GM20431 (cell line): ENCODE data around the gene IL18BP.

Experiments
- in situ Hi-C: fragments of 300-500 bp; cut with MseI, MboI; formaldehyde crosslinking; loops from one replicate; pipeline ENCODE4 v1.15.0; 2020; ENCODE audit warnings: low sequenced_read_pairs; ENCODE audit not compliant: unreplicated experiment

Gene IL18BP

GRCh38 chr11:72039856-72040401, 41.2 kb downstream of the IL18BP start:
- in situ Hi-C loops: loop anchor here (10.0 kb wide), 1 partner anchor 55 kb away; no protein-coding TSS in a partner anchor

DNA sequence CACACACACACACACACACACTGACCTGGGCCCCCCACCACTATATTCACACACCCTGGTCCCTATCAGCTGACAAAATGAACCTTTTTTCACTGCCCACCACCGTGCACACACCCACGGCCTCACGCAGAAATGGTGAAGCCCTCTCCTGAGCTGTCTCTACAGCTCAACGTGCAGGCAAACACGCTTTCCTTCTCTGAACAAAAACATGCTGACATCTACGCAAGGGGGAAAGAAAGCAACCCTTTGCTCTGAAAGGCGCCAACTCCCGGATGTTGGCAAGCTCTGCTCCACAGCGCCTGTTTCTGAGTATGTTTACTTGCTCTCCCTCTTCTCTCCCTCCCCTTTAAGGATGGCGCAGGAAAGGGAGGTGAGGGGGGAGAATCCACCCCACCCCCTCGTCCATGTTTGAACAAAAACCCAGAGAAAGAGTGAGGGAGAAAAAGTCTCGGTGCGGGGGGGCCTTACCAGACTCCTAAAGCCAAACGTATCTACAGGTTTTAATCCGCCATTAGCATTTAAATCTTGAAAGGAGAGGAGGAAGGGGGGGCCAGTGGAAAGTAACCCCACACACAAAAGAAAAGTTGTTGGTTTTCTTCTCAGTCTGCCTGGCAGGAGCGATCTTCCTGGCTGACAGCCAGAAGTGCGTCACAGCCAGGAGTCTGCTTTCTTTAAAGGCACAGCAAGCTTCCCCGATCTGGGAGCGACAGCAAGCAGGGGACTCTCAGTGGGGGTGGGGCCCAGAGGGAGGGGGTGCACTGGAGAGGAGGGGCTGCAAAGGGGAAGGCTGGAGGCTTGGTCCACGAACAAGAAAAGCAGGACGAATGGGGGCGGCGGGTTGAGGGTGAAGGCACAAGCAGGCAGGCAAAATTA, 42.0 kb downstream of the IL18BP start:
- in situ Hi-C loops: no loop called here

DNA sequence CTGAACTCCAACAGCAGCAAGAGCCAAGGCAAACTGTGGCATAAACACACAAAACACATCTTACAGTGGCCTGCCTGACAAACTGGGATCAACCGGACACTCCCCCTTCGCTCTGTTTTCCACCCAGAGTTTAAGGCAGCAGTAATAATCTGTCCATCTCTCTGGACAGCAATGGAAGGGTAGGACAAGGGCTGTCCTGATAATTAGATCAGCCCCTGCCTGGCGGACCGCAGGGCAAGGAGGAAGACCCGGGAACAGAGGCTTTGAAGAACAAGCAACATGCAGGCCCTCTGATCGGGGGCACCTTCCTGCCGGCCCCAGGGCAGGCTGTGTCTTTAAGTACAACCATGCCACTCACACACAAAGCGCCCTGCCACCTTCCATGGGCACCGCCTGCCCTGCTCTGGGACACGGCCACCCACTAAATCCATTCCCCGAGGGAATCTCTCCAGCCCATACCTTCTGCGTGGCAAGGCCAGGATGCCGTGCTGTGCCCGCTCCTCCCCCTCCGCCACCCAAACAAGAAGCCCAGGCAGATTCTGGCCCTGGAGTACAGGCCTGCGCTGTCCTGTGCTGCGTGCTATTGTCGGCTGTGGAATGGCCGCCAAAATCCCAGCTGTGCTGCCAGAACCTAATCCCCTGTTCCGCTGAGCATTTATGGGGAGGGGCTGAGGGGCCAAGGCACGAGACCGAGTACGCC, 42.8 kb downstream of the IL18BP start:
- in situ Hi-C loops: no loop called here

DNA sequence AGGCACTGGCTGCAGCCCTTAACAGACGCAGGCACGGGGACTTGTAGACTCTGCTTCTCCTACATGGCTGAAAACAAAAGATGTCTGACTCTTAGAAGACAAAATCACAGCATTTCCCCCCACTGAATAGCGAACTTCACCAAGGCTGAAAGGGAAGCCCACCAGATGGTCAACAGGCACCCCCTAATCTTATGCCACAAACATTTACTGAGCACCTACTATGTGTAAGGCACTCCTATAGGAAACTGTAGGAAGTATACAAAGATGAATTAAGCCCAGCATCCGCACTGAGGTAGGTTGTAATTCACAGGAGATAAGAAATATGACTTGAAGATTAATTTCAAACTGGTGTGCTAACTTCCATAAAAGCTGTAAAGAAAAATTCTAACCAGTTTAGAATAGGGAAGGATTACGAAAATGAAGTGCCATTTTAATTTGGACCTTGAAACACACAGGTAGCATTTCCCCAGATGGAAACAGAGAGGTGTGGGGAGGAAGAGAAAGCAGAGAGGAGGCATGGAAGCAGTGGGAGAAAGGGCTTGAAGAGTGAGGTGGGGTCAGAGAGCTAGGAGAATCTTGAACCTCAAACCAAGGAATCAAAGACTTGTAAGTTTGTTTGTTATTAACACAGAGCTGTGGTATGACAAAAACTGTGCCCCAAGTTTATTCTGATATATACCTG, 43.5 kb downstream of the IL18BP start:
- in situ Hi-C loops: no loop called here

DNA sequence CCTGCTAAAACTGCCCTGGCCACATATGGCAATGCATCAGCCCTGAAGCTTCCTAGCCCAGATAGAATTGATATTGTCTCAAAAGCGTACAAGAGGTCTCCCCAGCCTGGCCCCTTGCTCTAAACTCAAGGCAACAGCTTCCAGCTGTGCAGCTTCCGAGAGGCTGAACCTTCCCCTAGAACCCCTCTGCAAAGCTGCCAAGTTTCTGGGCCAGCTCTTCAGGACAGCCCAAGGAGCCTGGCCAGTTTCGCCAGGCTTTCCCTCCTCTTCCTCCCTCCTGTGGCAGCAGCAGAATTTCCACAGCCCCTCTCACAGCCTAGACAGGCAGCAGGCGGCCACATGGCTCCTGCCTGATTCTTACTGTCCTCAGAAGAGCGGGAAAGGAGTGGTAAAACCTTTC, 47.1 kb downstream of the IL18BP start:
- in situ Hi-C loops: no loop called here

GRCh38 chr11:72048766-72049460, 50.2 kb downstream of the IL18BP start:
- in situ Hi-C loops: no loop called here
